HG02884 (cell line): ENCODE results near the gene DNHD1.

Experiments used
- ATAC-seq: cut with Tn5 transposase; IDR thresholded peaks from one replicate; pipeline ENCODE4 v1.9.1; 2021; ENCODE audit warnings: mild to moderate bottlenecking, moderate library complexity; ENCODE audit not compliant: unreplicated experiment

DNHD1 gene

GRCh38 chr11:6497069-6497839, at the start of gene DNHD1:
DNHD1 (plus strand) TSS chr11:6497280; CDS start chr11:6498216, 936 bp downstream.
- no peak for ATAC-seq

- ATAC-seq = no peak
Observed at GRCh38 chr11:6448574-6448973, 48.5 kb upstream of the DNHD1 start.

- ATAC-seq = no peak
Observed at GRCh38 chr11:6452219-6452618, 44.9 kb upstream of the DNHD1 start.

DNA sequence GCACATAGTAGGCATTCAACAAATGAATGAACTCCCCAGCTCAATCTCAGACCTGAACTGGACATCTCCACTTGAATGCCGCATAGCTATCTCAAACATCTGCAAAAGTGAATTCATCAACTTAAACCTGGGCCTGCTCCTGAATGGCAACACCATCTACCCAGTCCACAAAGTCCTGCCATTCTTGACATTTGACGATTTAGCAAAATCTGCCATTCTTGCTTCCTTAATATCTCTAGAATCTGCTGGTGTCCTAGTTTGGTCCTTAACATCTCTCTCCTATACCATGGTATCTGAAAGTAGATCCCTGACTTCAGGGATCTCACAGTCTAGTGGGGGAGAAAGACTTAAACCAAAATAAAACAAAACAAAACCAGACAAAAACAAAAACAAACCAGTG, 43.9 kb upstream of the DNHD1 start:
- no peak for ATAC-seq

GRCh38 chr11:6455070-6455469, 42.0 kb upstream of the DNHD1 start:
- ATAC-seq = no peak

GRCh38 chr11:6456361-6457073, 40.6 kb upstream of the DNHD1 start:
- no peak for ATAC-seq

GRCh38 chr11:6457581-6458320, 39.3 kb upstream of the DNHD1 start:
- ATAC-seq = no peak

GRCh38 chr11:6458352-6459098, 38.6 kb upstream of the DNHD1 start:
- ATAC-seq = no peak

DNA sequence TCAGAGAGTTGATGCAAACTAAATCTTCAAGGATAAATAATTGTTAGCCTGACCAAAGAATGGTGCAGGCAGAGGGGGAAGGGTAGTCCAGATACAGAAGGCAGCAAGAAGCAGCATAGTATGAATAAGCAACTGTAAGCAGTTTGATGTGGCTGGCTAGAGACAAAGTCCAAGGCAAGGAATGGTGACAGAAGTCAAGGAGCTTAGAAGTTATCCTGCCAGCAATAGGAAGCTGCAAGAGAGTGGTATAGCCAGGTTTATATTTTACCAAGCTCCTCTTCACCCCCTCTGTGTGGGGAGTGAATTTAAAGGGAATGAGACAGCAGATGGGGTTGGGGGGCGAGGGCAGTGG, 38.0 kb upstream of the DNHD1 start:
- no peak for ATAC-seq

- peak; percentile 75 for ATAC-seq
Observed at GRCh38 chr11:6468712-6469495, 28.2 kb upstream of the DNHD1 start.

DNA sequence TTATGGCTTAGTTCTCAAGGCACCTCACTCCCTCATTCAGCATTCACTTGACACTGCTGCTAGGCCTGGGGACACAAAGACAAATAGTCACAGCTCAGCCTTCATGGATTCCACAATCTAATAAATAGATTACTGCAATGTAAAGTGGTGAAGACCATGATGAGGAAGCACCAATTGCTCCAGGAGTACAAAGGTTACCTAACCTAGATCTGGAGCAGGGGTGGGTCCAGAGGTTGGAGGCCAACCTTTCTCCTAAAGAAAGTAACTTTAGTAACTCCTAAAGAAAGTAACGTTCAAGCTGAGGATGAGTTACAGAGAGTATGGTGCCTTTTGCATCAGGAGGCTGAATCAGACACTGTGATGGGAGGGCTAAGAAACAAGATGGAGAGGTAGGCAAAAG, 27.5 kb upstream of the DNHD1 start:
- no peak for ATAC-seq

DNA sequence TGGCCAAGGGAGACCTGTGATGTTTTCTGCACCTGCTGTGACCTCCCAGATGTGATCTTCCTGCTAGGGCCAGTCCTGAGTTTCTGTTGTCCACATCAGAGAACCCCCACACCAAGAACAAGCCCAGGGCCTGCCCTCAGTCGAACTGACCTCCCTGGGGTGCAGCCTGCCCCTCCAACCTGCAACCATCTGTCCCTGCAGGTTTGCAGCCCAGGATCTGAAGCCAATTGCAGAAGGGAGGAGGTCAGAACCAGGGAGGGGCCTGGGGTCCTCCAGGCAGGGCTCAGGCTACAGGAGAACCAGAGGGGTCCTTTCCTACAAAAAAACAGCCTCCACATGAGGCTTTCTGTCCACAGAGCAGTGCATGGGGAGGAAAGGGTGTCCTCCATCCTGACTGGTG, 24.1 kb upstream of the DNHD1 start:
- ATAC-seq = no peak

DNA sequence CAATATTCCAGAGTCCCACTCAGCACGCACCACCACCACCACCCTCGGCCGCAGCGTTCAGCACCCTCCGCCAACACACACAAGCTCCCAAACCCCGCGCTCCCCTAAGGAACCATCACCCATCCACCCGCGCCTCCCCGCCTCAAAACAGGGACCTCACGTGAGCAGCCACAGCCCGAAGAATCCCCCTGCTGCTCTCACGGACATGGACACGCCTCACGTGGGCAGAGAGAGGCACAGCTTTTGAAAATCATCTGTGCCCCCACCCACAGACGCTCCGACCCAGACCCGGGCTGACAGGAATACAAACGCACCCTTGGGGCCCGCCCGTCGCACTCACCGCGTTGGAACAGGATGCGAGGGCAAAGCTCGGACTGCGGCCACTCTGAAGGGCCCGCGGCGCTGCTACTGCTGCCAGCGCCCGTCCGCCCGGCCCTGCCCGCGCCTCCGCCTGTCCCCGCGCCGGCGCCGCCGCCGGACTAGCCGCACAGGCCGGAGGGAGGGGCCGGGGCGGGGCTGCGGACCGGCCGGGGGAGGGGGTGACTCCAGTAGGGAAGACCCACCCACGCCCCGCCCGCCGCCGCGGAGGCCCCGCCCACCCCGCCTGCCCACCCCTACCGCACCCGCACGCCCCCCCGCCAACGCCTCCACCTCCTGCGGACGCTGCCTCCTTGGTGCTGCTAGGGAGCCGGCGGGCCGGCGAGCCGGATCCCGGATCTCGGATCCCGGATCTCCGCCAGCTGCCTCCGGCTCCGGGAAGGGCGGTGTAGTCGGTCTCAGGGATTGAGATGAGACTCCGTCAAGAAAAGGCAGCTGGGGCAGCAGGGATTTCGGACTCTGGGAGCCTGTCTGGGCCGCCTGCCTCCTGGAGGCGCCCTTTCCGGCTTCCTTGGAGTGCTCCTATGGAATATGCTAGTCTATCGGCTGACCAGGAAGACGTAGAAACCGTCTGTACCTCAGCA, 23.3 kb upstream of the DNHD1 start, which contains the start of gene TRIM3:
Gene TRIM3 (minus strand): TSS at position 491 of the 962 bp plus-strand sequence. CDS start 8,246 bp downstream, outside the sequence.
- peak; percentile 43 for ATAC-seq

DNA sequence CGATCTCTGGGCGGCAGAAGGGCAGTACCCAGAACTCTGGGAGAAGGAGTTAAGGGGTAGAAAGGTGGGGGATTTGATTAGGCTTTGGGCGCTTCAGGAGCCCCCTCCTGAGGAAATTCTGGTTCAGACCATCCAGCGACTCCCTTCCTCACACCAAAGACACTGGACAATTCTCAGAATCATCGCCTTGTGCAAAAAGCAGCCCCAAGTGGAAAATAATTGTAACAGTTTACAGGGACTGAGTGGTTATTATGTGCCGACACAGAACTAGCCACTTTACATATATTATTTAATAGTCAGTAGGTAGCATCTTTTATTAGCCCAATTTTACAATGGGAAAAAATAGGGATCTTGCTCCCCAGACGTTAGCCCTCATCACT, 22.7 kb upstream of the DNHD1 start:
- ATAC-seq = no peak

DNA sequence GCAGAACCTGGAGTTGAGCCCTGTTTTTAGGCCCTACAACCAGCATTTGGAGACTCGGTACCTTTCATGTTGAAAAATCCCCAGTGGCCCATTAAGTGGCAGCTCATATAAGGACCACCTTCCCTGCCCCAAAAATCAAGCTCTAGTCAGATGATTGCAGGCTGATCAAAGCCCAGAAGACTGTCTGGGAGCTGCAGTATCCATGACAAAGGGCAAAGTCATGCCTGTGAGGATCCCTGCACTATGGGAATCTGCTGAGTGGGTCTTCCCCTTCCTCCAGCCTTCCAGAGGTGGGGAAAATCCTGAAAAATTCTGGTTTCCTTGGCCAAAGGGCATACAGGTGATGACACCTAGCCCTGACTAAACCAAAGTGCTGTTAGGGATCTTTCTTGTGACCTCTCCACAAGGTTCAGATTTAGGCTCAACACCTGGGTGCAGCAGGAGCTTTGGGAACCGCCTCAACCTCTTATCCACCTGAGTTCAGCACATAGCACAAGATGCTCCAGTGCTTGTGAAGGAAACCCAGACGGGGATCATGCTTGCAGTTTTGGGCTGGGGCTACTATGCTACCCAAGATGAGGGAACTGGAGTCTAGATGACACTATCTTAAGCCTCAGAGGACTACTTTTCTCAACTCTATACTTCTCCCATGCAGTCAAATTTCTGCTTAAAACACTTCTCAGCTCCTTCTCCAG, 22.1 kb upstream of the DNHD1 start:
- ATAC-seq = no peak

DNA sequence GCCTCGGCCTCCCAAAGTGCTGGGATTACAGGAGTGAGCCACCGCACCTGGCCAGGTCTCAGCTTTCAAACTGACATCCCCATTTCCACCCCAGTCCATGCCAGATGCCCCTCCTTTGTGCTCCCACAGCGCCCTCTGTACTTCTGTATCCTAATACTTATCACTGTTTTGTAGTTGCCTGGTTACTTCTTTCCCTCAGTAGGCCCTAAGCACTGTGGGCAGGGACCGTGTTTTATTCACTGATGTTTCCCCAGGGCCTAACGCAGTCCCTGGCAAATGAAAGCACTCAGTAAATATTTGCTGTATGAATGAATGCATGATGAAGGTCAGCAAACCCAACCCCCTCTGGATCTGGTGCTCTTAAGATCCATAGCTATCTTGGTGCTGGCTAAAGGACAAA, 21.1 kb upstream of the DNHD1 start:
- ATAC-seq = no peak

- ATAC-seq = no peak
Observed at GRCh38 chr11:6476571-6476970, 20.5 kb upstream of the DNHD1 start.

DNA sequence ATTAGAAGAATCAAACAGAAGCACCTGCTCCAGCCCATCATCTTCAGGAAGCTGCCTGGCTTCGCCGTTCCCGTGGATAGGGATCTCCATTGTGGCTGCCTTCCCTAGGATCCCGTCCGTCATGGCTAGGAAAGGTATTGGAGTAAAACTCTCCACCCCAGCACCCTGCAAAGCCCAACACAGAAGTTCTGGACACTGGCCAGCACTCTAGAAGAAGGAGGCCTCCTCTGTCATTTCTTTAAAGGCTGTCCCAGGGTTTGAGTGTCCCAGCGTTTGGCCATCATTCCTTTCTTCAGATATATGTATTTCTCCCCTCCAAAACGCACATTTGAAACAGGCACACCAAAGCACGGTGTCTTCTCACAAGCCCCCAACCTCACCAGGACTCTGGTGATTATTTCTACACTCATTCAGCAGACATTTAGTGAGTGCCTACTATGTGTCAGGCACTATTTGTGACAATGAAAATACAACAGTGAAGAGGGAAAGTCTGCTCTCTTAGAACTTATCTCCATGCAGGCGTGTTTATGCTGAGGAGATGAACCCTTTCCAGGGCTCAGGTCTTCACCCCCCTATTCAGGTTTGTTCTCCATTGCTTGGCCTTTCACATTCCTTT, 16.7 kb upstream of the DNHD1 start:
- ATAC-seq = no peak
